Measurements from ENCODE around the gene KCNH5. TPM values are rescaled to one million over a fixed set of nuclear protein-coding genes. Genes with fewer than 3 reads are reported as not detected.

Gene KCNH5
- polyA plus RNA-seq, 3 donors from 2014 or later: not detected

GRCh38 chr14:62743118-62743517, 302.1 kb downstream of the KCNH5 start:
- no peak overlapping the region for H3K4me3 Mint-ChIP-seq
- peaks cover 0 to 16% (median 2%) of the 10 kb centered on the region in 6 donors for H3K9me3 Mint-ChIP-seq
- H3K27me3 Mint-ChIP-seq (ENCODE audit: low read depth in 3 of 3): peaks cover 0 to 3% (median 0%) of the 10 kb centered on the region in 3 donors
- DNase-seq: no peak
- H3K4me1 Mint-ChIP-seq: no peaks in the 10 kb centered on the region
- no peaks in the 10 kb centered on the region for H3K36me3 Mint-ChIP-seq
- no peak overlapping the region for H3K27ac Mint-ChIP-seq

DNA sequence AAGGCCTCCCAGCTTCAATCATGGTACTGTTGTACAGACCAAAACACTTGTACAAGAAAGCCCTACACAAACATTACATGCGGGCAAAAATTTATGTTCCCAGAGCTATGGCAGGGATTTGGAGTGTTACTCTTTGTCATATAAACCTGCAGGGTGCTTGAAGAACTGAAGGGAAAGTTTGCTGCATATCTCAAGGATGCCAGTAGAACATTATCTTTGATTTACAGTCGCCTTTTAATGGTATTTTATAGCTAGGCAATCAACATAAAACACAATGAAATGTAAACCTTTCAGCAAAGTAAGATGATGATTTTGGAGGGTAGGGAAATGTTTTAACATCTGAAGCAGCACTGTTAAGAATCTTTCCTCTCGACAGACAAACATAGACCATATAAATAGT, 305.6 kb downstream of the KCNH5 start:
- no peak for DNase-seq
- Mint-ChIP-seq H3K4me3 (no peak overlapping the region), H3K9me3 (peaks cover 0 to 17% (median 5%) of the 10 kb centered on the region in 6 donors), H3K27me3 (ENCODE audit: low read depth in 3 of 3) (peaks cover 0 to 2% (median 0%) of the 10 kb centered on the region in 3 donors), H3K4me1 (no peaks in the 10 kb centered on the region), H3K36me3 (no peaks in the 10 kb centered on the region), H3K27ac (no peak overlapping the region)

- Mint-ChIP-seq H3K4me1 (no peaks in the 10 kb centered on the region), H3K4me3 (no peak overlapping the region), H3K27ac (no peak overlapping the region), H3K36me3 (no peaks in the 10 kb centered on the region), H3K9me3 (peaks cover 0 to 17% (median 8%) of the 10 kb centered on the region in 6 donors), H3K27me3 (ENCODE audit: low read depth in 3 of 3) (no peaks in the 10 kb centered on the region)
- no peak for DNase-seq
Measured at GRCh38 chr14:62736048-62737043, 308.9 kb downstream of the KCNH5 start.

- peaks cover 0 to 15% (median 5%) of the 10 kb centered on the region in 6 donors for H3K9me3 Mint-ChIP-seq
- no peaks in the 10 kb centered on the region for H3K4me1 Mint-ChIP-seq
- H3K4me3 Mint-ChIP-seq: no peak overlapping the region
- H3K27me3 Mint-ChIP-seq (ENCODE audit: low read depth in 3 of 3): no peaks in the 10 kb centered on the region
- no peak for DNase-seq
- no peaks in the 10 kb centered on the region for H3K36me3 Mint-ChIP-seq
- H3K27ac Mint-ChIP-seq: no peak overlapping the region
Measured at GRCh38 chr14:62734831-62735230, 310.4 kb downstream of the KCNH5 start.

DNA sequence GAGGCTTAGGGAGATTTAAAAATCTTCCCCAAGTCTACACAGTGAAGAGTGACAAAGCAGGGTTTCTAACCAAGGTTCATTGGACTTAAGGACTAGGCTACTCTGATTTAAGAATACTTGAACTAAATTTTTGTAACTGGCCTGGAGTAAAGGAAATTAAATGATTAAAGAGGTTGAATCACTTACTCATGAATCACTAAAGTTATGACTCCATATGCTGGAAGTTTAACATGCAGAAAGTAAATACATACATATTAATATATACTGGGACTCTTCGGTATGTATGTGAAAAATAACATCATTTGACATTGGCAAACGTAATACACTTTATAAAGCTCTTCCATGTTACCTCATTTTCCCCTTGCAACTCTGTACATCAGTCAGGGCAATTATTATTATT, 322.9 kb downstream of the KCNH5 start:
- peaks cover 0 to 4% (median 0%) of the 10 kb centered on the region in 3 donors for H3K36me3 Mint-ChIP-seq
- H3K27me3 Mint-ChIP-seq (ENCODE audit: low read depth in 3 of 3): peaks cover 0 to 2% (median 0%) of the 10 kb centered on the region in 3 donors
- no peak for DNase-seq
- H3K9me3 Mint-ChIP-seq: peaks cover 0 to 16% (median 5%) of the 10 kb centered on the region in 6 donors
- no peak overlapping the region for H3K4me3 Mint-ChIP-seq
- no peaks in the 10 kb centered on the region for H3K4me1 Mint-ChIP-seq
- H3K27ac Mint-ChIP-seq: no peak overlapping the region

- H3K36me3 Mint-ChIP-seq: peaks cover 0 to 4% (median 0%) of the 10 kb centered on the region in 3 donors
- peaks cover 3 to 28% (median 6%) of the 10 kb centered on the region in 6 donors for H3K9me3 Mint-ChIP-seq
- H3K4me3 Mint-ChIP-seq: no peak overlapping the region
- peaks cover 0 to 2% (median 0%) of the 10 kb centered on the region in 3 donors for H3K27me3 Mint-ChIP-seq (ENCODE audit: low read depth in 3 of 3)
- no peaks in the 10 kb centered on the region for H3K4me1 Mint-ChIP-seq
- H3K27ac Mint-ChIP-seq: no peak overlapping the region
- no peak for DNase-seq
Measured at GRCh38 chr14:62718629-62719028, 326.6 kb downstream of the KCNH5 start.

DNA sequence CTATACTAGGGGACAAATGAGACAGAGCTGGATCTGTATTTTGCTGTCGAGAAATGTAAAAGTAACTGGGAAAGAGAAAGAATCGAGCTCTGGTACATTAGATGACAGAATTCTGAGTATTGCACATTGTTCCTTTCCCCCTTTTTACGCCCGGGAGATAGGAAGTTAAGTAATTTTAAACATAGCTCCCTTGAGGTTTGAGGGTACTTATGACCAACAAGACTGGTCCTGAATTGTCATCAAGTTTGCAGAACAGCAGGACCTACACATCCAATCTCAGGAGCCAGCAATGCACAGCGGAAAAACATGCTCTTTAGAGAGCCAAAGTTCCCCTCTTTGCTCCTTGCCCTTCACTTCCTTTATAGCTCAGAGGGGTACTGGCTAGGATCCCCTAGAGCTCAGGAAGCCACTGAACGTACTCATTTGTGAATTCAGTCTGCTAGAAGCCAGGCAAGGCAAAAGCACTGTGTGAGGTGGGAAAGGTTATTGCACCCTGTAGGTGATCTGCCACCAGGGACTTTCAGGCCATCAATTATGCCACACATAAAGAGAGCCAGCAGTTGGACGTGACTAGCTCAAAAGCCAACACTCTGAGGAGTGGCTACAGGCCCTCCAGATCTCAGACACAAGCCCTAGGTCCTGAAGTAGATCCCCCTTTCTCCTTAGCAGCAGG, 333.8 kb downstream of the KCNH5 start:
- DNase-seq: no peak
- Mint-ChIP-seq H3K4me3 (no peak overlapping the region), H3K36me3 (no peaks in the 10 kb centered on the region), H3K27me3 (ENCODE audit: low read depth in 3 of 3) (peaks cover 0 to 2% (median 0%) of the 10 kb centered on the region in 3 donors), H3K27ac (no peak overlapping the region), H3K9me3 (peaks cover 2 to 19% (median 4%) of the 10 kb centered on the region in 6 donors), H3K4me1 (no peaks in the 10 kb centered on the region)

DNA sequence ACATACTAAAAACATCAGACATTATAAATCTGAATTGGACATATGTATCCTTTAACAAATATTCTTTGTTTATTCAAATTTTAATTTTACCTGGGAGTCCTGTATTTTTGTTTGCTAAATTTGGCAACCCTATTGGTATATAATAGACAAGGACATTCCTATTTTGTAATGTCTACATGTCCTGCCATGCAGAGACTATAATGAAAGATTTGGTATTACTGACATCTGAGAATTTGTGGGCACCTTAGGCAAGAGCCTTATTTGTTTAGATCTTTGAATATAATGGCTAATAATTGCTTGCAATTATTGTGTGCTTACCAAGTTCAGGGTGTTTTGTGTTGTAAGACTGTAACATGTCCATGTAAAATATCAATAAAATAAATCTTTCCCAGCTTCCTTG, 334.4 kb downstream of the KCNH5 start:
- DNase-seq: no peak
- Mint-ChIP-seq H3K9me3 (peaks cover 0 to 15% (median 3%) of the 10 kb centered on the region in 6 donors), H3K4me3 (no peak overlapping the region), H3K4me1 (no peaks in the 10 kb centered on the region), H3K36me3 (no peaks in the 10 kb centered on the region), H3K27ac (no peak overlapping the region), H3K27me3 (ENCODE audit: low read depth in 3 of 3) (peaks cover 0 to 2% (median 0%) of the 10 kb centered on the region in 3 donors)

DNA sequence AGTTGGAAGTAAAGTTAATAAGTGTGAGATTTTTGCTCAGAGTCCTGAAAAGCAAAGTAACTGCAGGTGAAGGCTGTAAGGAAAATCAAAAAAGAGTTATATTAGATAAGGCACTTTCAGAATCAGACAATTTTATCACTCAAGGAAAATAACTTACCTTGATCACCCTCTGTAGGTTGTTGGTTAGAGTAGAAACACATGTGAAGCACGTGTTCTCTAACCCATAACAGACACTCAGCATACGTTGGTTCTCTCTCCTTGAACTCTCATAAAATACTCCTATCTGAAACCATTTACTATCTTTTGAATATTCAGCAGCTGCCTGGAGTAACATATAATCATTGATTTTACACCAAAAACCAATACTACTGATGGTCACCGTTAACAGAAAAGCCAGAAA, 335.5 kb downstream of the KCNH5 start:
- DNase-seq: no peak
- Mint-ChIP-seq H3K4me1 (no peaks in the 10 kb centered on the region), H3K27ac (no peak overlapping the region), H3K9me3 (peaks cover 0 to 15% (median 3%) of the 10 kb centered on the region in 6 donors), H3K27me3 (ENCODE audit: low read depth in 3 of 3) (peaks cover 0 to 2% (median 0%) of the 10 kb centered on the region in 3 donors), H3K4me3 (no peak overlapping the region), H3K36me3 (no peaks in the 10 kb centered on the region)

DNA sequence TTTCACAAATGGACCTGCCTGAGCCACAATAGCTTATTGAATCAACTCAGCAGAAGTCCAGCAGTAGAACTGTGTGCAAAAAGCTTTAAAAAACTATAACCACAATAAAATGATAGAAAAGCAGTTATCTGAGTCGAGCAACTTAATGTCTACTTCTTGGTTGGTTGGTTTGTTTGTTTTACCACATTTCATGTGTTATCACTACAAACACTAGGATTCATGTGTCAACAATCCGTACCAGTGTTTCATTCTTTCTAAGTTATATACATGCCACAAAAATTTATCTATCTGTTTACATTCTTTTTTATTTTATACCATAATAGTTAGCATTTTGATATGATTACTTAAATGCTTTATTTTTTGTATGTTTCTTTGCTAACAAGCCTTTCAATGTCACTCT, 339.0 kb downstream of the KCNH5 start:
- Mint-ChIP-seq H3K27me3 (ENCODE audit: low read depth in 3 of 3) (peaks cover 0 to 2% (median 0%) of the 10 kb centered on the region in 3 donors), H3K36me3 (no peaks in the 10 kb centered on the region), H3K4me1 (no peaks in the 10 kb centered on the region), H3K9me3 (peaks cover 0 to 15% (median 5%) of the 10 kb centered on the region in 6 donors), H3K27ac (no peak overlapping the region), H3K4me3 (no peak overlapping the region)
- DNase-seq: no peak

DNA sequence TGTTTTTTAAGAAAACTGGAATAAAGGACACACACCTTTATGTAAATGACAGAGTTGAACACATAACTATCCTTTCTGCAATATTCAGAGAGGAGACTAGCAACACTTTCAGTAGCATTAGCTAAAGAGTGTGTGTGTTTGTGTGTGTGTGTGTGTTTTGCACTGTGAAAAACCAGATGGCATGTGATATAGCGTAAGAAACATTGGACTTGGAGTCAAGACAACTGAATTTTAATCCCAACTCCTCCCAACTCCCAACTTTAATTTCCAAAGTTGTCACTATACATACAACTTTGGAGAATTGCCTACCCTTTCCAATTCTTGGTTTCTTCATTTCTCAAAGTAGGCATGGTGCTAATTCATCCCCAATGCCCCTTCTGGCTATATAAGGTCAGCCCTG, 347.8 kb downstream of the KCNH5 start:
- Mint-ChIP-seq H3K36me3 (no peaks in the 10 kb centered on the region), H3K27me3 (ENCODE audit: low read depth in 3 of 3) (peaks cover 0 to 1% (median 0%) of the 10 kb centered on the region in 3 donors), H3K4me1 (no peaks in the 10 kb centered on the region), H3K9me3 (peaks cover 0 to 10% (median 5%) of the 10 kb centered on the region in 6 donors), H3K4me3 (no peak overlapping the region), H3K27ac (no peak overlapping the region)
- no peak for DNase-seq

- Mint-ChIP-seq H3K9me3 (peaks cover 0 to 10% (median 5%) of the 10 kb centered on the region in 6 donors), H3K27ac (no peak overlapping the region), H3K4me1 (no peaks in the 10 kb centered on the region), H3K4me3 (no peak overlapping the region), H3K27me3 (ENCODE audit: low read depth in 3 of 3) (peaks cover 0 to 1% (median 0%) of the 10 kb centered on the region in 3 donors), H3K36me3 (no peaks in the 10 kb centered on the region)
- no peak for DNase-seq
Measured at GRCh38 chr14:62696929-62697328, 348.3 kb downstream of the KCNH5 start.

DNA sequence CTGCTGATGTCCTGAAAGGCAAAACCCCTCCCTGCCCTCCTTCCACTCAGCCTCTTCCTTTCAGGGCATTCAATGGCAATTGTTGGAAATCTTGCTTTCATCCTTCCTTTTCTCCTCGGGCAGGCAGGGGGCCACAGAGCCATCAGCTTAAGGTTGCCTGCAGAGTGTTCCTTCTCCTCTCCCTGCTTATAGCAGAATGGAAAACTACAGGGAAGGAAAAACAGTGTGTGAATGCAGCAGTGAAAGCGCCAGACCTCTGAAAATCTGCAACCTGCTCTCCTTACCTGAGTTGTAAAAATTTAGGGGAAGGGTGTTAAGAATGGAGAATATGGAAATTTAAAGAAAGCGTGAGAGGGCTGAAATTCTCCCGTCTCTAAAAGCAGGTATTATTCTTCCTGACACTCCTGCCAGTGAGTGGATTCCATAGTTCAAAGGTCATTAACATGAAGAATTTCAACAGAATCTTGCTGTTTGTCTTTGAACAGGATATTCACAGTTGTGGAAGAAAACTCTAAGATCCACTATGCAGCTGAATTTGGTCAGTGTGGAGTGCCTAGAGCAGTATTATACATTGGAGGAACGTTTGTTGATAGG, 348.8 kb downstream of the KCNH5 start:
- H3K36me3 Mint-ChIP-seq: no peaks in the 10 kb centered on the region
- no peaks in the 10 kb centered on the region for H3K4me1 Mint-ChIP-seq
- H3K4me3 Mint-ChIP-seq: no peak overlapping the region
- H3K27ac Mint-ChIP-seq: no peak overlapping the region
- peaks cover 0 to 10% (median 6%) of the 10 kb centered on the region in 6 donors for H3K9me3 Mint-ChIP-seq
- no peak for DNase-seq
- peaks cover 0 to 1% (median 0%) of the 10 kb centered on the region in 3 donors for H3K27me3 Mint-ChIP-seq (ENCODE audit: low read depth in 3 of 3)
